ENCODE data around the gene DSTYK. TPM values are rescaled to one million over a fixed set of nuclear protein-coding genes. Genes with fewer than 3 reads are reported as not detected.
"Not testable (repeated sequence)": the region's sequence is repeated elsewhere in the genome, so short reads cannot be mapped to it uniquely, and the experiment has no call there.

DSTYK gene
- total RNA-seq, 2 experiments from 2014 or later: 10.0 to 10.7 TPM

DNA sequence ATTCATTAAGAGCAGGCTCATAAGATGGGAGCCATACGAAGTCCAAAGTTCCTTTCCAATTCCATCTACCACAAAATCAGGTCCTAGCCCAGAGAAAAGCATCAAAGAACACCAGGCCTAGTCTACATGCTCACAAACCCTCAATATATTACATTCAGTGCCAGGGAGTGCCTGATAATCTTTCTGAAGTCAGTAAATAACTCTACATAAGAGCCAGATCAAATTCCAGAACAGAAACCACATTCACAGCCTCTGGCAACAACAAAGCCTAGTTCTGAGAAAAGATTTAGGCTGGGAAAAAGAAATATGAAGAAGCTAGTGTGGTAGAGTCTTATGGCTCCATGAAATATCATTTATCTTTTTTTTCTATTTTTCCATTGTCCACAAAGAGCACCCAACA lies 49.2 kb downstream of the DSTYK start:
- Mint-ChIP-seq H3K4me1 (ENCODE audit: low read depth) (peaks cover 4% of the 10 kb centered on the region), H3K36me3 (ENCODE audit: low read depth) (peaks cover 58% of the 10 kb centered on the region), H3K27me3 (no peaks in the 10 kb centered on the region), H3K4me3 (no peak overlapping the region), H3K27ac (no peak overlapping the region), H3K9me3 (no peaks in the 10 kb centered on the region)
- TF ChIP-seq, protein P1, sequence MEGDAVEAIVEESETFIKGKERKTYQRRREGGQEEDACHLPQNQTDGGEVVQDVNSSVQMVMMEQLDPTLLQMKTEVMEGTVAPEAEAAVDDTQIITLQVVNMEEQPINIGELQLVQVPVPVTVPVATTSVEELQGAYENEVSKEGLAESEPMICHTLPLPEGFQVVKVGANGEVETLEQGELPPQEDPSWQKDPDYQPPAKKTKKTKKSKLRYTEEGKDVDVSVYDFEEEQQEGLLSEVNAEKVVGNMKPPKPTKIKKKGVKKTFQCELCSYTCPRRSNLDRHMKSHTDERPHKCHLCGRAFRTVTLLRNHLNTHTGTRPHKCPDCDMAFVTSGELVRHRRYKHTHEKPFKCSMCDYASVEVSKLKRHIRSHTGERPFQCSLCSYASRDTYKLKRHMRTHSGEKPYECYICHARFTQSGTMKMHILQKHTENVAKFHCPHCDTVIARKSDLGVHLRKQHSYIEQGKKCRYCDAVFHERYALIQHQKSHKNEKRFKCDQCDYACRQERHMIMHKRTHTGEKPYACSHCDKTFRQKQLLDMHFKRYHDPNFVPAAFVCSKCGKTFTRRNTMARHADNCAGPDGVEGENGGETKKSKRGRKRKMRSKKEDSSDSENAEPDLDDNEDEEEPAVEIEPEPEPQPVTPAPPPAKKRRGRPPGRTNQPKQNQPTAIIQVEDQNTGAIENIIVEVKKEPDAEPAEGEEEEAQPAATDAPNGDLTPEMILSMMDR (IDR thresholded peaks at IDR 0.05): no peak
- CTCF ChIA-PET: interaction anchor here (2.8 kb wide), 1 partner anchor 21 kb away, joined by 15 read pairs; no protein-coding TSS in a partner anchor
- ATAC-seq (no peak), DNase-seq (no peak)
- POLR2A ChIA-PET: interaction anchor here (0.6 kb wide), 1 partner anchor 9 kb away, joined by 3 read pairs; no protein-coding TSS in a partner anchor
- intact Hi-C loops (cut with micrococcal nuclease): no loop called here

DNA sequence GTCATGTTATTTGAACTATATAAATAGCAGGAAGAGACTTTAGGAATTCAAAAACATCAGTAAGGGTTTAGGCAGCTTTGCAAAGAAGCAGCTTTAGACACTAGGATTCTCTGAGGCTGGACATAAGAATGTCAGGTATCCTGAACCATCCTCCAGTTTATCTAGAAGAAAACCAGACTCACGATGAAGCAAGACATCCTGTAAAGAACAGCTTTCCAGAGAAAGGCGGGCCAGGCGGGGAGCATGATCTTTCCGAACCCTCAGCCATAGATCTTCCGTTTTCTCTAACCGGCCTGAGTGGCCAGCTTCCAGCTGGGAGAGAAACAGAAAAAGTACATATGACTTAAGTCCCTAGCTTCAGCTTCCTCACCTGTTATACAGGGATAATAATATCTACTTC lies 50.4 kb downstream of the DSTYK start:
- Mint-ChIP-seq H3K4me1 (ENCODE audit: low read depth) (peaks cover 4% of the 10 kb centered on the region), H3K9me3 (peaks cover 12% of the 10 kb centered on the region), H3K27me3 (no peaks in the 10 kb centered on the region), H3K36me3 (ENCODE audit: low read depth) (peaks cover 66% of the 10 kb centered on the region), H3K27ac (no peak overlapping the region), H3K4me3 (no peak overlapping the region)
- POLR2A ChIA-PET: no interaction called here
- DNase-seq (no peak), ATAC-seq (no peak)
- intact Hi-C loops (cut with micrococcal nuclease): no loop called here
- TF ChIP-seq, protein P1 (IDR thresholded peaks at IDR 0.05): no peak
- CTCF ChIA-PET: interaction anchor here (1.2 kb wide), 1 partner anchor 31 kb away, joined by 3 read pairs; no protein-coding TSS in a partner anchor

DNA sequence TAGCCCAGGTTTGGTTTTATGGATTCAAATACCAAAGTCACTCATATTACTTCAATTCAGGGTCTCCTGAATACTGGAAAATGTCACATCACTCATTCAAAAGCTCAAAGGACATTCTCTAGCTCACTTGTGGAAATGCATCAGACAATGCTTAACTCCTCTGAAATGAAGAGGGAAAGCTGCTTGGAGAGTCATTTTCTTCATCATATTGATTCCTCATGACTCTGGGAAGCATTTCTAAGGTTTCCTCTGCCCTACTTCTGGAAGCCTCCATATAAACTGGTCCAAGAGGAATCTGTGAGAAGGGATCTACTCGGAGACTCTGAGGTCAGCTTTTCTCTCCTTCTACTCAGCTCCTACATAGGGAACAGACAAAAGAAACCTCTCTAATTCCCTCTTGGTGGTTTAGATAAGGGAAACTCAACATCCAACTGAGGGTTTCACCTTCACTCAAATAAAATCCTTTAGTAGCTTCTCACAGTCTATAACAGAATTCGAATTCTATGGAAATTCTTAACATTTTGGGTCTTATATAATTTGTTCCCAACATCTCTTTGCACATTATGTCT lies 53.4 kb downstream of the DSTYK start:
- TF ChIP-seq, protein P1 (IDR thresholded peaks at IDR 0.05): no peak
- no peak overlapping the region for H3K27ac Mint-ChIP-seq
- peaks cover 17% of the 10 kb centered on the region for H3K9me3 Mint-ChIP-seq
- no peak for DNase-seq
- H3K36me3 Mint-ChIP-seq (ENCODE audit: low read depth): peaks cover 79% of the 10 kb centered on the region
- POLR2A ChIA-PET: interaction anchor here (1.0 to 1.1 kb wide), 2 partner anchors 10 to 98 kb away, joined by 3 read pairs; no protein-coding TSS in a partner anchor
- ATAC-seq: no peak
- no peaks in the 10 kb centered on the region for H3K4me1 Mint-ChIP-seq (ENCODE audit: low read depth)
- CTCF ChIA-PET: interaction anchor here (1.1 to 2.5 kb wide), 4 partner anchors 14 to 115 kb away, joined by 4 to 27 read pairs (median 10); no protein-coding TSS in a partner anchor
- H3K27me3 Mint-ChIP-seq: no peaks in the 10 kb centered on the region
- H3K4me3 Mint-ChIP-seq: no peak overlapping the region
- intact Hi-C loops (cut with micrococcal nuclease): no loop called here

DNA sequence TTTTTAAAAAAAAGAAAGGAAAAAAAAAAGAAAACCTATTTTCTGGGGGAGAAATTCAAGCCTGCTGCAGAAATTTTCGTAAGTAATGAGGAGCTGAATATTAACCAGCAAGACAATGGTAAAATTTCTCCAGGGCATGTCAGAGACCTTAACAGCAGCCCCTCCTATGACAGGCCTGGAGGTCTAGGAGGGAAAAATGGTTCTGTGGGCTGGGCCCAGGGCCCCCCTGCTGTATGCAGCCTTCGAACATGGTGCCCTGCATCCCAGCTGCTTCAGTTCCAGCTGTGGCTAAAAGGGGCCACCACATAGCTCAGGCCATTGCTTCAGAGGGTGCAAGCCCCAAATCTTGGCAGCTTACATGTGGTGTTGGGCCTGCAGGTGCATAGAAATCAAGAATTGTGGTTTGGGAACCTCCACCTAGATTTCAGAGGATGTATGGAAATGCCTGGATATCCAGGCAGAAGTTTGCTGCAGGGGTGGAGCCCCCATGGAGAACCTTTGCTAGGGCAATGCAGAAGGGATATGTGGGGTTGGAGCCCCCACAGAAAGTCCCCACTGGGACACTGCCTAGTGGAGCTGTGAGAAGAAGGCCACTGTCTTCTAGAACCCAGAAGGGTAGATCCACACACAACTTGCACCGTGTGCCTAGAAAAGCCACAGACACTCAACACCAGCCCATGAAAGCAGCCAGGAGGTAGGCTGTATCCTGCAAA lies 55.7 kb downstream of the DSTYK start:
- CTCF ChIA-PET: interaction anchor here (0.7 to 1.9 kb wide), 2 partner anchors 14 to 40 kb away, joined by 3 to 8 read pairs; no protein-coding TSS in a partner anchor
- POLR2A ChIA-PET; H3K27ac Mint-ChIP-seq; DNase-seq; ATAC-seq; H3K27me3 Mint-ChIP-seq; H3K4me3 Mint-ChIP-seq; H3K4me1 Mint-ChIP-seq (ENCODE audit: low read depth); intact Hi-C loops (cut with micrococcal nuclease): not testable (repeated sequence)
- Mint-ChIP-seq H3K36me3 (ENCODE audit: low read depth) (peaks cover 64% of the 10 kb centered on the region), H3K9me3 (peaks cover 17% of the 10 kb centered on the region)

DNA sequence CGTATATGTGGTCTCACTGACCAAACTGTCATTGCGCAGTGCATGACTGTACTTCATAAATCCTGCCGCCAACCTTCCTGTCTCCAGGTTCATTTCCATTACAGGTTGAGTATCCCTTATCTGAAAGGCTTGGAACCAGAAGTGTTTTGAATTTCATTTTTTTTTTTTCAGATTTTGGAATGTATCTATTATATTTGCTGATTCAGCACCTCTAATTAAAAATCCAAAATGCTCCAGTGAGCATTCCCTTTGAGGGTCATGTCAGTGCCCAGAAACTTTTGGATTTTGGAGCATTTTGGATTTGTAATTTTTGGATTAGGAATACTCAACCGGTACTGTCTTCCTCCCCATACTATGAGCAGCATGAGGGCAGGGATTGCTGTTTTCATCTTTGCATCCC lies 59.0 kb downstream of the DSTYK start:
- Mint-ChIP-seq H3K27me3 (no peaks in the 10 kb centered on the region), H3K4me1 (ENCODE audit: low read depth) (no peaks in the 10 kb centered on the region), H3K27ac (no peak overlapping the region), H3K36me3 (ENCODE audit: low read depth) (peaks cover 44% of the 10 kb centered on the region), H3K4me3 (no peak overlapping the region), H3K9me3 (peaks cover 17% of the 10 kb centered on the region)
- TF ChIP-seq, protein P1 (IDR thresholded peaks at IDR 0.05): no peak
- DNase-seq (no peak), ATAC-seq (no peak)
- POLR2A ChIA-PET: no interaction called here
- CTCF ChIA-PET: no interaction called here
- intact Hi-C loops (cut with micrococcal nuclease): no loop called here

Data from activated CD8-positive, alpha-beta T cell treated with anti-CD3 and anti-CD28 coated beads for 36 hours (primary cell).